HG03039 (cell line): ENCODE data around the gene BANP.
"Not testable (repeated sequence)": the region's sequence is repeated elsewhere in the genome, so short reads cannot be mapped to it uniquely, and the experiment has no call there.

Source experiments
- ATAC-seq: cut with Tn5 transposase; IDR thresholded peaks from one replicate; pipeline ENCODE4 v1.9.1; 2021; ENCODE audit warnings: mild to moderate bottlenecking, moderate library complexity; ENCODE audit not compliant: unreplicated experiment

The BANP gene

GRCh38 chr16:88118376-88118775 is 167.1 kb downstream of the BANP start:
- ATAC-seq, result no peak

- not testable (repeated sequence) for ATAC-seq
These were observed 167.9 kb downstream of the BANP start for GRCh38 chr16:88118852-88119741.

GRCh38 chr16:88119881-88120751 is 168.9 kb downstream of the BANP start:
- ATAC-seq, result not testable (repeated sequence)

GRCh38 chr16:88120812-88121211 is 169.6 kb downstream of the BANP start:
- no peak for ATAC-seq

- not testable (repeated sequence) for ATAC-seq
These were observed 170.2 kb downstream of the BANP start for GRCh38 chr16:88121391-88121790.

- ATAC-seq, result no peak
These were observed 170.8 kb downstream of the BANP start for GRCh38 chr16:88121886-88122580.
